ENCODE data around the gene AK4.
"Not testable (repeated sequence)": the region's sequence is repeated elsewhere in the genome, so short reads cannot be mapped to it uniquely, and the experiment has no call there.

The AK4 gene

GRCh38 chr1:65235867-65236805 is 88.1 kb downstream of the AK4 start:
- Mint-ChIP-seq H3K4me3 (no peak overlapping the region), H3K4me1 (peaks cover 14% of the 10 kb centered on the region), H3K9me3 (no peaks in the 10 kb centered on the region), H3K36me3 (peaks cover 6% of the 10 kb centered on the region), H3K27ac (no peak overlapping the region)
- DNase-seq (ENCODE audit: low spot score in 2 of 2) (no peak), ATAC-seq (no peak)

- H3K27ac Mint-ChIP-seq; H3K4me1 Mint-ChIP-seq; DNase-seq (ENCODE audit: low spot score in 2 of 2); H3K36me3 Mint-ChIP-seq; H3K9me3 Mint-ChIP-seq; H3K4me3 Mint-ChIP-seq; ATAC-seq: not testable (repeated sequence)
Observed at GRCh38 chr1:65237088-65237487, 89.1 kb downstream of the AK4 start.

GRCh38 chr1:65237503-65237902 is 89.5 kb downstream of the AK4 start:
- no peak for ATAC-seq
- DNase-seq (ENCODE audit: low spot score in 2 of 2), result no peak
- H3K4me1 Mint-ChIP-seq, result peaks cover under 1% of the 10 kb centered on the region
- H3K27ac Mint-ChIP-seq, result no peak overlapping the region
- no peaks in the 10 kb centered on the region for H3K9me3 Mint-ChIP-seq
- H3K36me3 Mint-ChIP-seq, result peaks cover 6% of the 10 kb centered on the region
- no peak overlapping the region for H3K4me3 Mint-ChIP-seq

DNA sequence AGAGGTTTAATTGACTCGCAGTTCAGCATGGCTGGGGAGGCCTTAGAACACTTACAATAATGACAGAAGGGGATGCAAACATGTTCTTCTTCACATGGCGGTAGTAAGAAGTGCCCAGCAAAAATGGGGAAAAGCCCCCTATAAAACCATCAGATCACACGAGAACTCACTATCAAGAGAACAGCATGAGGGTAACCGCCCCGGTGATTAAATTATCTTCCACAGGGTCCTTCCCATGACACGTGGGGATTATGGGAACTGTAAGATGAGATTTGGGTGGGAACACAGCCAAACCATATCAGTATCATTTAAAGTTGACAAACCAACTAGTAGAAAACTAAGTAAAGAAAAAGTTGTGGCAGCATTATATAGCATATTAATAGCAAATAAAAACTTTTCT is 90.0 kb downstream of the AK4 start:
- Mint-ChIP-seq H3K27ac (no peak overlapping the region), H3K9me3 (no peaks in the 10 kb centered on the region), H3K36me3 (peaks cover 6% of the 10 kb centered on the region), H3K4me3 (no peak overlapping the region), H3K4me1 (no peaks in the 10 kb centered on the region)
- no peak for DNase-seq (ENCODE audit: low spot score in 2 of 2)
- no peak for ATAC-seq

GRCh38 chr1:65243491-65243890 is 95.5 kb downstream of the AK4 start:
- DNase-seq (ENCODE audit: low spot score in 2 of 2), result no peak
- no peaks in the 10 kb centered on the region for H3K4me1 Mint-ChIP-seq
- no peaks in the 10 kb centered on the region for H3K36me3 Mint-ChIP-seq
- no peak for ATAC-seq
- no peaks in the 10 kb centered on the region for H3K9me3 Mint-ChIP-seq
- H3K4me3 Mint-ChIP-seq, result no peak overlapping the region
- H3K27ac Mint-ChIP-seq, result no peak overlapping the region

DNA sequence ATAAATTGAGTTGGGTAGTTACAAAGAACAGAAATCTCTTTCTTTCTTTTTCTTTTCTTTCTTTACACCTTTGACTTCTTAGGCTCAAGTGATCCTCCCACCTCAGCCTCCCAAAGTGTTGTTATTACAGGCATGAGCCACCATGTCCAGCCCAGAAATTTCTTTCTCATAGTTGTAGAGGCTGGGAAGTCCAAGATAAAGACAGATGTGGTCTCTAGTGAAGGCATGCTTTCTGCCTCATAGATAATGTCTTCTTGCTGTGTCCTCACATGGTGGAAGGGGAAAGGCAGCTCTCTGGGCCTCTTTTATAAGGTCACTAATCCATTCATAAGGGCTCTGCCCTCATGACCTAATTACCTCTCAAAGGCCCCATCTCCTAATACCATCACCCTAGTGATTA is 97.3 kb downstream of the AK4 start:
- ATAC-seq, result no peak
- Mint-ChIP-seq H3K36me3 (no peaks in the 10 kb centered on the region), H3K27ac (no peak overlapping the region), H3K9me3 (no peaks in the 10 kb centered on the region), H3K4me1 (no peaks in the 10 kb centered on the region), H3K4me3 (no peak overlapping the region)
- no peak for DNase-seq (ENCODE audit: low spot score in 2 of 2)

- no peak overlapping the region for H3K4me3 Mint-ChIP-seq
- DNase-seq (ENCODE audit: low spot score in 2 of 2), result no peak
Observed at GRCh38 chr1:65247419-65248359, 99.7 kb downstream of the AK4 start.

GRCh38 chr1:65250826-65251225 is 102.8 kb downstream of the AK4 start:
- ATAC-seq, result no peak
- Mint-ChIP-seq H3K9me3 (no peaks in the 10 kb centered on the region), H3K27ac (no peak overlapping the region), H3K4me3 (no peak overlapping the region), H3K36me3 (peaks cover 4% of the 10 kb centered on the region), H3K4me1 (peaks cover 17% of the 10 kb centered on the region)
- DNase-seq (ENCODE audit: low spot score in 2 of 2), result no peak

More at GRCh38 chr1:65247419-65248359, 99.7 kb downstream of the AK4 start:
- H3K27ac Mint-ChIP-seq, result no peak overlapping the region
- no peaks in the 10 kb centered on the region for H3K4me1 Mint-ChIP-seq
- no peak for ATAC-seq
- no peaks in the 10 kb centered on the region for H3K36me3 Mint-ChIP-seq
- no peaks in the 10 kb centered on the region for H3K9me3 Mint-ChIP-seq

DNA sequence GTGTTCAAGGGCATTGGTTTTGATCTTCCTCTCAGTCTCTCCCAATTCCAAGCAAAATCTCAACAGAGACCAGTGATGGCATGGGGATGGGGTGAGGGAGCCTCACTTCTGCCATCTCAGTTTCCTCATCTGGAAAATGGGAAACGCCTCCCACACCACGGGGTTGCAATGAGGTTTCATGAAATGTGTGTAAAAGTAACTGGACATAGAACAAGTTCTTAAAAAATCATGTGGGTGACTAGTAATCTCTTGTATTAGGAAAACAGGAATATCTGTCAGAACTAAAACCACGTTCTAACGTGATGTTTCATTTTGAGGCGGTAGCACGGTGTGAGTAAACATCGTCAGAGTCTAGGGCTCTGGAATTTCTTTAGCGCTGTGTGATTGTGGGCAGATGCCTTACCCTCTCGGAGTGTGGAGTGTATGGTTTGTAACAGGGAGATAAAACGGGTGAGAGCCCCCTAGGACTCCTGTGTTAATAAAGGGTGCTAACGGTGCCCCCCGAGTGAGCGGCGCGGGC is 105.9 kb downstream of the AK4 start:
- peak overlapping the region; percentile 27 for H3K27ac Mint-ChIP-seq
- peak; percentile 73 for ATAC-seq
- H3K4me3 Mint-ChIP-seq, result peak overlapping the region; percentile 78
- no peaks in the 10 kb centered on the region for H3K9me3 Mint-ChIP-seq
- H3K36me3 Mint-ChIP-seq, result peaks cover 4% of the 10 kb centered on the region
- peaks cover 18% of the 10 kb centered on the region for H3K4me1 Mint-ChIP-seq
- DNase-seq (ENCODE audit: low spot score in 2 of 2), result no peak

GRCh38 chr1:65254320-65255034 is 106.5 kb downstream of the AK4 start:
- H3K36me3 Mint-ChIP-seq, result peaks cover 4% of the 10 kb centered on the region
- peak overlapping the region; percentile 27 for H3K27ac Mint-ChIP-seq
- H3K4me3 Mint-ChIP-seq, result peak overlapping the region; percentile 78
- H3K9me3 Mint-ChIP-seq, result no peaks in the 10 kb centered on the region
- DNase-seq (ENCODE audit: low spot score in 2 of 2), result peak; percentile 76 to 88
- peak; percentile 96 for ATAC-seq
- peaks cover 19% of the 10 kb centered on the region for H3K4me1 Mint-ChIP-seq

- H3K27ac Mint-ChIP-seq, result no peak overlapping the region
- peaks cover 4% of the 10 kb centered on the region for H3K36me3 Mint-ChIP-seq
- H3K4me1 Mint-ChIP-seq, result peaks cover 25% of the 10 kb centered on the region
- no peaks in the 10 kb centered on the region for H3K9me3 Mint-ChIP-seq
- no peak for ATAC-seq
- H3K4me3 Mint-ChIP-seq, result peak overlapping the region; percentile 78
- DNase-seq (ENCODE audit: low spot score in 2 of 2), result no peak
Observed at GRCh38 chr1:65255035-65255655, 107.1 kb downstream of the AK4 start.

DNA sequence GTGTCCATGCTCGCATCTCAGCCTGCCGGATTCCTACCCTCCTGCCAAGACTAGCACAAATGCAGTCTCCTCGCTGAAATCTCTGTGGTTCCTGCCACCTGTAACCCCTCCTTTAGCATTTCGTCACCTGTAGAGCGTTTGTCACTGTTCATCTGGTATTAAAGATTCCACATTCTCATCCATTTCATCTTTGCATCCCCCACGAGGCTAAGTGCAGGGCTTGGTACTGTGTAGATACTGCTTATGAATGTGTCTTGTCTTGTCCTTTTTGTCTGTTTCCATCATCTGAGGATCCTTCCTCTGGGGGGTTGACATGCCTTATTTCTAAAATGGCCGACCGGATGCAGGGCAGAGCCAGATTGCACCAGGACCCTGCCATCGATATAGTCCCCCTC is 107.7 kb downstream of the AK4 start:
- ATAC-seq (no peak), DNase-seq (ENCODE audit: low spot score in 2 of 2) (no peak)
- H3K4me1 Mint-ChIP-seq, result peaks cover 30% of the 10 kb centered on the region
- no peaks in the 10 kb centered on the region for H3K9me3 Mint-ChIP-seq
- H3K36me3 Mint-ChIP-seq, result peaks cover 4% of the 10 kb centered on the region
- peak overlapping the region; percentile 78 for H3K4me3 Mint-ChIP-seq
- H3K27ac Mint-ChIP-seq, result no peak overlapping the region

DNA sequence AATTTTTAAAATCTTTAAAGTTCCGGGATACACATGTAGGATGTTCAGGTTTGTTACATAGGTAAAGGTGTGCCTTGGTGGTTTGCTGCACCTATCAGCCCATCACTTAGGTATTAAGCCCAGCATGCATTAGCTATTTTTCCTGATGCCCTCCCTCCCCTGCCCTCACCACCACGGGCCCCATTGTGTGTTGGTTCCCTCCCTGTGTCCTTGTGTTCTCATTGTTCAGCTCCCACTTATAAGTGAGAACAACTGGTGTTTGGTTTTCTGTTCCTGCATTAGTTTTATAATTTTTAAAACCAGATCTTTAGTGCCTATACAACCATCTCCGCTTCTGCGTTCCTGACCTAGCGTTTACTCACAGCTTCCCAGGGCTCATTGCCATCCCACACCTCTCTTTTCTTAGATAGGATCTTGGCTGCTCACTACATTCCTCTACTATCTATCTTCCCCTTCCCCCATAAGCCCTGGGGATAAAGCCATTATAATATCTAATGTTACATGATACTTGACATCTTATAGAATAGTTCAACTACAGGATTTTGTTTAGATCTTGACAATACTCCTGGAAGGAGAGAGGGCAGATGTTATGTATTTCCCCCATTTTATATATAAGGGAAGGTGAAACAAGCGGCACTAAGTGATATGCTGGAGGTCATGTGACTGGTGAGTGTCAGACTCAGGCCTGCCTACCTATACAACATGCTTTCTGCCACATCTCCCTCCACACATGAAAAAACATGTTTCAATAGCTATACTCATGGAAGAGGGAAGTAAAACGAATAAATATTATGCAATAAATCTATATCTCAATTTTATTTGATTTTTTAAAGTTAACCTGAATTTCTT is 109.1 kb downstream of the AK4 start:
- ATAC-seq, result no peak
- H3K27ac Mint-ChIP-seq, result no peak overlapping the region

GRCh38 chr1:65258106-65258505 is 110.1 kb downstream of the AK4 start:
- Mint-ChIP-seq H3K36me3 (peaks cover 4% of the 10 kb centered on the region), H3K4me3 (no peak overlapping the region), H3K4me1 (peaks cover 36% of the 10 kb centered on the region), H3K9me3 (no peaks in the 10 kb centered on the region), H3K27ac (no peak overlapping the region)
- no peak for ATAC-seq
- DNase-seq (ENCODE audit: low spot score in 2 of 2), result no peak

More for the DNA sequence above, 109.1 kb downstream of the AK4 start:
- peaks cover 36% of the 10 kb centered on the region for H3K4me1 Mint-ChIP-seq
- DNase-seq (ENCODE audit: low spot score in 2 of 2), result no peak
- peaks cover 4% of the 10 kb centered on the region for H3K36me3 Mint-ChIP-seq
- no peak overlapping the region for H3K4me3 Mint-ChIP-seq
- no peaks in the 10 kb centered on the region for H3K9me3 Mint-ChIP-seq
